SK-N-MC (cell line): ENCODE data around the gene ITPR2.

ENCODE experiments used
- EZH2 ChIP-seq: fragments of 200-600 bp; sonication (generic); IDR thresholded peaks from one replicate; pipeline ENCODE4 v1.6.1; 2017; ENCODE audit warnings: antibody characterized with exemption
- POLR2AphosphoS5 ChIP-seq: IDR thresholded peaks from 2 replicates; pipeline ENCODE4 v1.6.1; 2012; ENCODE audit warnings: mild to moderate bottlenecking, low read depth, low read length, borderline replicate concordance

DNA sequence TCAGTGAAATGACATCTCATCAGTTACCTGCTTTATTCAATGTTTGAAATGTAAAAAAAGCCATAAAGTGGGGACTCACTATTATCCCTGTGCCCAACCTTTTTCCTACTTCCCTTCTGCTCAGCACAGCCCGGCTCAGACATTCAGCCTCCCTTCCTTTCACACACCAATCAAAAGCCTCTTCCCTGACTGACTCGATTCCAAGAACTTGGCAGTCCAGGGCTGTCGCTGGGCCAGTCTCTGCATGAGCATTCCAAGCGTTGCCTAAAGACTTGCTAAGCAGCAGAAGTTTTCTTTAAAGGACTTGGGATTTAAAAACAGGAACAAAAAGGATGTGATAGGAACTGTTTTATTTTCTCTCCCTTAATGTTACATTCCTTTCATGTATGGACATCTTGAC, 22.7 kb downstream of the ITPR2 start:
- no peak for TF ChIP-seq EZH2
- no peak for TF ChIP-seq POLR2AphosphoS5
